HG03045 (cell line): ENCODE data around the gene BCL10.

Experiments
- ATAC-seq: cut with Tn5 transposase; IDR thresholded peaks from one replicate; pipeline ENCODE4 v1.9.1; 2021; ENCODE audit warnings: mild to moderate bottlenecking, moderate library complexity; ENCODE audit not compliant: unreplicated experiment

BCL10 gene

GRCh38 chr1:85276215-85276977 lies at the start of gene BCL10:
BCL10 (minus strand) TSS chr1:85276632; CDS start chr1:85276352, 280 bp downstream.
- peak; percentile 98 for ATAC-seq

DNA sequence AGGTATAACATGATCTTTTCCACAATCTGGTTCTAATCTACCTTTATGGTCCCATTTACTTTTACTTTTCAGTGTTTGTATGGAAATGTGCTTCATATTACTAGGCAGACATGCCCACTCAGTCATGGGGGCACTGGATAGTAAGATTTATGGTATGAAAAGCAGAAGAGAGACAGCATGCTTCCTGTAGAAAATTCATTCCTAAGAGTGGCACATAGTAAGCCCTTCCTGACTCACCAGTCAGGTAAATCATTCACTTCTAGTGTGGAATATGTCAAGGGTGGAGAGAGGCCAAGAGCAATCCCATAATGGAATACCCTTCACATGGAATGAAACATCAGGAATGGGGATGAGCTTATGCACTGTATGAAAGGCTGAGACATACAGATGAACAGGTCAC lies 49.5 kb upstream of the BCL10 start:
- no peak for ATAC-seq

DNA sequence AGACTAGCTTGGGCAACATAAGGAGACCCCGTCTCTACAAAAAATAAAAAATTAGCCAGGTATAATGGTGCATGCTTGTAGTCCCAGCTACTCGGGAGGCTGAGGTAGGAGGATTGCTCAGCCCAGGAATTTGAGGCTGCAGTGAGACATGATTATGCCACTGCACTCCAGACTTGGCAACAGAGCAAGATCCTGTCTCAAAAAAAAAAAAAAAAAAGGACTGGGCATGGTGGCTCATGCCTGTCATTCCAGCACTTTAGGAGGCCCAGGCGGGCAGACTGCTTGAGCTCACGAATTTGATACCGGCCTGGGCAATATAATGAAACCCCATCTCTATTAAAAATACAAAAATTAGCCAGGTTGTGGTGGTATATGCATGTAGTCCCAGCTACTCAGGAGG lies 47.3 kb upstream of the BCL10 start:
- ATAC-seq = no peak

DNA sequence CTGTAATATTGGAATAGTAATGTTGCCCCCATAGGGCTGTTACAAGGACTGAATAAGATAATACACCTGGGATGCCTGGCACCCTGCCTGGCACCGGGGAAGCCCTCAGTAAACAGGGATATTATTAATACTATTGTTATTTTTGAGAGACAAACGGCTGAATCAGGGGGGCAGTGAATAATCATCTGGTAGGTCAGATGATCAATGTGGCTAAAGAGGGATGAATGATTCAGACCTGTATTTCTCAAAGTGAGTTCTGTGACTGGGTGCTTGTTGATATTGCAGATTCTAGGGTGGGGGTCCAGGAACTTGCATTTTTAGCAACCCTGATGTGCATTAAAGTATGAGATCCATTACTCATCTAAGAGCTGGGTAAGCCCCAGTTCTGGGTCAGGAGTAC lies 46.2 kb upstream of the BCL10 start:
- no peak for ATAC-seq

- ATAC-seq = peak; percentile 62
These were observed 45.0 kb upstream of the BCL10 start for GRCh38 chr1:85321237-85321964.

- no peak for ATAC-seq
These were observed 44.1 kb upstream of the BCL10 start for GRCh38 chr1:85320371-85321131.

GRCh38 chr1:85319931-85320330 lies 43.5 kb upstream of the BCL10 start:
- ATAC-seq = no peak

- ATAC-seq = no peak
These were observed 43.1 kb upstream of the BCL10 start for GRCh38 chr1:85319491-85319890.

DNA sequence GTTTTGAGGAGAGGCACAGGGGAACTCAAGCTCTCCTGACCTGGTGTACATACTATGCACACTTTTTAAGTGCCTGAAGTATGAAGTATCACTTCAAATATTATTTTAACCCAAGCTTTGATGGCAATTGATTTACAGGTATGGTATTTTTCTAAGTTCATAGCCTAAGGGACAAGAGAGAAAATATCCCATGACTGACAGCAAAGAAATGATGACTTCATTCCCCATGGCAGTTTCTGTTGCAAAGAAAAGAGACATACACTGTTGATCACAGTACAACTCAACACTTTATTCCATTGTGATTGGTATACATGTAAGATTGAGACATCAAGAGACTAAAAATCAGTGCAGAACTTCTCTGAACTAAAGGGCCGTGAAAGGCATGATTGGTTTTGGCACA lies 41.8 kb upstream of the BCL10 start:
- ATAC-seq = no peak

- ATAC-seq = no peak
These were observed 41.1 kb upstream of the BCL10 start for GRCh38 chr1:85317560-85317959.

DNA sequence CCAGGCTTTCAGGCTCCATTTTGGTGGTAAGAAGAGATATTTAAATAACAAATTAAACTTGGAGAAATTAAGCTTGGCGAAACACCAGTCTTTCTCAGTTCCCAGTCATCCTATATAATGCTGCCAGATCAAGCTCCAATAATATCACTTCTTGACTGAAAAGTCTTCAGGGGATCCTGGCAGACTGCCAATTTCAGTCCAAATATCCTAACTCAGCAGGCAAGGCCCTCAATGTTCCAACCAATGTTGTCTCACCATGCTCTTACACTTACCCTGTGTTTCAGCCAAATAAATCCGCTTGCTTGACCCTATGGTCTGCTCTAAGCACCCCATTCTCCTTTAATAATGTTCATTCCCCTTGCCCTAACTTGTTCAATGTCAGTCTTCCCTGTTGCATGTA lies 39.9 kb upstream of the BCL10 start:
- no peak for ATAC-seq

GRCh38 chr1:85315789-85316188 lies 39.4 kb upstream of the BCL10 start:
- no peak for ATAC-seq

- ATAC-seq = no peak
These were observed 38.3 kb upstream of the BCL10 start for GRCh38 chr1:85314726-85315125.

DNA sequence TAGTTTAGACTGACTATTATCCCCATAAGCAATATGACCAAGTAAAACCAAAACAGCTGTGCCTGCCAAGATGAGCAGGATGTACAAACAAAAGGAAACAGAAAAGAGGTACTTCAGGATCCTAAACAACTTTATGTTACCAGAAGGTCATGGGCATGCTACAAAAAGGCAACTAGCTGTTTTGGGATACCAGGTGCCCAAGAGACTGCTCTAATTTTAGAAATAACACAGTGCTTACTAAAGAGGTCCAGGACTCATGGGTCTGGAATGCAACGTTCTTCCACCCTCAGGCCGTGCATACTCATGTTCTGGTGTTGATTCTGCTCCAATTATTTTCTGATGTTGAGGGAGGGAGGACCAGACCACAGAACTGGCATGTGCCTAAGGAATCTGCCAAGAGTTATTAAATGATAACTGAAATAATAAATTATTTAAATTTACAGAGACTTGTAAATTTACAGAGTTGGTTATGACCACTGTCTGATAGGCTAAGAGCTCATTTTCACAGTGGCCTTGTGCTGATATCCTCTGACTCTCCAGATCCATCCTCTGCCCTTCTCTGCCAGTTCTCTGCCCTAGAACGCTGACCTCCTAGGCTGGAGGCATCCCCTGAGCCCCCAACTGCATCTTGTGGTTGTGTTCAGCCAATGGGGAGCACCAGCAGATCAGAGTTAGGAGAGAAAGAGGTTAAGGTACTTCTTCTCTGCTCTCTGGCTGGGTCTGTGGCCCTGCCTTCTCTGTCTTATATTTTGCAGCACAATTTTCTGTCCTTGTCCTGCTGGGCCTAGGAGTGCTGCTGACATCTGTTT lies 37.7 kb upstream of the BCL10 start:
- ATAC-seq = no peak

DNA sequence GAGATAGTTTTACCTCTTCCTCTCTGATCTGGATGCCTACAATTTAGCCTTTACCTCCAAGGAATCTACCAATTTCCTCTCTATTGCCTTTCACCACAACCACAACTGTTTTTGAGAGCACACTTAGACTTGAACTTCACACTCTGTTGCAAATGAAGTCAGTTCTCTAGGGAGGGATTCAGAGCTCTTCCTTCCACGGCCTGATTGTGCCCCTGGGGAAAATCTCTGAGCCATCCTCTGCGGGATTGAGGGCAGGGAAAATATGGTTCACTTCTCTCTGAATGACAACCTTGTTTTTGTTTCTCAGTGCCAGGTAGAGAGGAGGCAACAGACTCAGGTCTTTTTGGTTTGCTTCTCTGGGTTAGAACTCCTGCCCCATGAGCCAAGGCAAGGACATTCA lies 35.4 kb upstream of the BCL10 start:
- no peak for ATAC-seq

DNA sequence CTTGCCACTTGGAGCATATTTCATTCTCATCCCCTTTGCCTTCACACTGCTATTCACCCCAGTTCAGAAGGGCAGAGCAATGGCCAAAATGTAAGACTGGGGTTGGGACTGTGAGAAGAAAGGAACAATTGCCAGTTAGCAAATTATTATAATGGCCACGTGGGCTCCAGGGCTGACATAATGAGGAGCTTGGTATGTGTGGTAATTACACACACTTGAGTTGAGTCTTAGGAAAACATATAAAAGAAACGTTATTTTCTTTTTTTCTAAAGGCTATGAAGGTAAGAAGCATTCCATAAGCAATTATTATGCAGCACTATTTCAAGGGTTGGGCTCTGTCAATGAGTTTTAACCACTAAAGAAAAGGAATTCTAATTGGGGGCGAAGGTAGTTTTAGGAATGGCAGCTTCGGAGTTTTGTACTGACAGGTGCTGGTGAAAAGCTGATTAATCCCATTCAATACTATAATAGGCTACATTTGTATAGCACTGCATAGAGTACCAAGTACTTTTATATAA lies 32.5 kb upstream of the BCL10 start:
- no peak for ATAC-seq

- peak; percentile 79 for ATAC-seq
These were observed 31.8 kb upstream of the BCL10 start for GRCh38 chr1:85307987-85308832.

DNA sequence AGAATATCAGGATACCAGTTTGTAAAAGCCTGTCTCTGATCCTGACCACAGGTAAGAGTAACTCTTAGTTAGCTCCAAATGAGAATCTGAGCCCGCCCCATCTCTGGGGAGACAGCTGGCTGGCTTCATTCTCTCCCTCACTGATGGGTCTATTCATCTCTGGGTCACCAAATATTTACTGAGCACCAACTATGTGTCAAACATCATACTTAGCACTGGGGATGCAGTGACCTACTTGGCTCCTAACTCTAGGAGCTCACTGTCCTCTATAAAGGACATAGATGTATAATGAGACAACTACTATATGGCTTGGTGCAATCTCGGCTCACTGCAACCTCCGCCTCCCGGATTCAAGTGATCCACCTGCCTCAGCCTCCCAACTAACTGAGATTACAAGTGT lies 29.8 kb upstream of the BCL10 start:
- ATAC-seq = no peak

- no peak for ATAC-seq
These were observed 27.2 kb upstream of the BCL10 start for GRCh38 chr1:85303440-85304162.
